Islet precursor cell (in vitro differentiated cells): Measurements from ENCODE around the gene PEX5L.
A peak's percentile ranks its signal among the peaks of the same experiment; 100 is the strongest.
"Not testable (repeated sequence)": the region's sequence is repeated elsewhere in the genome, so short reads cannot be mapped to it uniquely, and the experiment has no call there.

Experiments
- DNase-seq: peaks from one replicate; pipeline ENCODE4 v3.0.0-alpha.2; 2018

PEX5L gene, protein sequence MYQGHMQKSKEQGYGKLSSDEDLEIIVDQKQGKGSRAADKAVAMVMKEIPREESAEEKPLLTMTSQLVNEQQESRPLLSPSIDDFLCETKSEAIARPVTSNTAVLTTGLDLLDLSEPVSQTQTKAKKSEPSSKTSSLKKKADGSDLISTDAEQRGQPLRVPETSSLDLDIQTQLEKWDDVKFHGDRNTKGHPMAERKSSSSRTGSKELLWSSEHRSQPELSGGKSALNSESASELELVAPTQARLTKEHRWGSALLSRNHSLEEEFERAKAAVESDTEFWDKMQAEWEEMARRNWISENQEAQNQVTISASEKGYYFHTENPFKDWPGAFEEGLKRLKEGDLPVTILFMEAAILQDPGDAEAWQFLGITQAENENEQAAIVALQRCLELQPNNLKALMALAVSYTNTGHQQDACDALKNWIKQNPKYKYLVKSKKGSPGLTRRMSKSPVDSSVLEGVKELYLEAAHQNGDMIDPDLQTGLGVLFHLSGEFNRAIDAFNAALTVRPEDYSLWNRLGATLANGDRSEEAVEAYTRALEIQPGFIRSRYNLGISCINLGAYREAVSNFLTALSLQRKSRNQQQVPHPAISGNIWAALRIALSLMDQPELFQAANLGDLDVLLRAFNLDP

DNA sequence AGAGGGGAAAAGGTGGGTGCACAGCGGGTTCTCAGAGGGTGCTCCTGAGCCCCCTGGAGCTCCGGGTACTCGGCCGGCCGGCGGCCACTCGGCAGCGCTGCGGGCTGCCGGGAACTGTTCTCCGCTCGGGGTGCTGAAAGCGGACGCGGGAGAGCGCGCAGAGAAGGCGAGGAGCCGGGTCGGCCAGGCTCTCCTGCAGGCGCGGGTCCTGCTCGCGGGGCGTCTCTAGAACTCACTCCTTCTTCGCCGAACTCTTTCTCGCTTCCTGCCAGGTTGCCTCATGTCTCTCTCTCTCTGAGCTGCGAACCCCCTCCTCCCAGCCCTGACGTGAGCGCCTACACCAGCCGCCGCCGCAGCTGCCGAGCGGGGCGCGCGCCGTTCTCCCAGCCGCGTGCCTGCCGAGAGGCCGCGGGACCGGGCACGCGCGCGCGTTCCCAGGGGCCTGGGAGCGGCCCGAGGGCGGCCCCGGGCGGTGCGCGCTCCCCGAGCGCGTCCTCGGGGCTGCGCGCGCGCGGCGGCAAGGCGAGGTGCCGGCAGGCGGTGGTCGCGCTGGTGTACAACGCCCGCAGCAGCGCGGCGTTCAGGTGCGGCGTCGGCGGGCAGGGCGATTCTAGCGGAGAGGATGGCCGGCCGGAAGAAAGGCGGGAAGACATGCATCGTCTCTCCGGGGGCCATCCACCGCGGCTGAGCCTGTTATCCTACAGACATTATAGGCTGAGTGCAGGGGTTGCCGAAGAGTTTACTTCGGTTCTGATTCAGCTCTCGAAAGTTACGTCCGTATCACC, at the start of gene PEX5L:
TSS of gene PEX5L (minus strand) at position 267 of the 785 bp plus-strand sequence. CDS start 338 bp downstream, outside the sequence.
- DNase-seq = peak; percentile 90

DNA sequence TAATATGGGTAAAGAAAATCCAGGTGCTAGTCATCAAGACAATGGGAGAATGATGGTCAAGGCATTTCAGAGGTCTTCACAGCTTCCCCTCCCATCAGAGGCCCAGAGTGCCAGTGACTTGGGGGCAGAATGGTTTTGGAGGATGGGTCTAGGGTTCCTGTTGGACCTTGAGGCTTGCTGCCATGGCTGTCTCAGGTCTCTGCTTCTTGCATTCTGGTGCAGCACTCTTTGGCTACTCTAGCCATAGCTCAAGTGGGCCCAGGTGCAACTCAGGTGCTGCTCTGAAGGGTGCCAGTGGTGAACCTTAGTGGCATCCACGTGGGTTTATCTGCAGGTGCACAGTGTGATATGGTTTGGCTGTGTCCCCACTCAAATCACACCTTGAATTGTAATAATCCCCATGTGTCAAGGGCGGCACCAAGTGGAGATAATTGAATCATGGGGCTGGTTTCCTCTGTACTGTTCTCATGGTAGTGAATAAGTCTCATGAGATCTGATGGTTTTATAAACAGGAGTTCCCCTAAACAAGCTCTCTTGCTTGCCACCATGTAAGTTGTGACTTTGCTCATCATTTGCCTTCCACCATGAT, 48.5 kb upstream of the PEX5L start:
- no peak for DNase-seq

DNA sequence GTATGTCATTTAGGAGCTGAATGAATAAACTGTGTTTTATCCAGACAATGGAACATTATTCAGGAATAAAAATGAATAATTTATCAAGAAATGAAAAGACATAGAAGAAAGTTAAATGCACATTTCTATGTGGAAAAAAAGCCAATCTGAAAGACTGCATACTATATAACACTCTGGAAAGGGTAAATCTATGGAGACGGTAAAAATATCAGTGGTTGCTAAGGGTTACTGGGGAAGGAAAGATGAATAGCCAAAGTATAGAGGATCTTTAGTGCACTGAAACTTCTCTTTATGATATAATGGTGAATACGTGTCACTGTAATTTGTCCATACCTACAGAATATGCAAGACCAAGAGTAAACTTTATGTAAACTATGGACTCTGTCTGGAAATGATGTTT, 46.0 kb upstream of the PEX5L start:
- DNase-seq = no peak

DNA sequence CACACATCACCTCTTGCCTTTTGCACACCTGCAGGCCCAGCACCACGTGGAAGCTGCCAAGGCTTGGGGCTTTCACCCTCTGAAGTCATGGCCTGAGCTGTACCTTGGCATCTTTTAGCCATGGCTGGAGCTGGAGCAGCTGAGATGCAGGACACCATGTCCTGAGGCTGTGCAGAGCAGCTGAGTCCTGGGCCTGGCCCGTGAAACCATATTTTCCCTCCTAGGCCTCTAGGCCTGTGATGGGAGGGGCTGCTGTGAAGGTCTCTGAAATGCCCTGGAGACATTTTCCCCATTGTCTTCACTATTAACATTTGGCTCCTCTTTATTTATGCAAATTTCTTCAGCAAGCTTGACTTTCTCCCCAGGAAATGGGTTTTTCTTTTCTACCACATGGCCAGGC, 41.9 kb upstream of the PEX5L start:
- no peak for DNase-seq

DNA sequence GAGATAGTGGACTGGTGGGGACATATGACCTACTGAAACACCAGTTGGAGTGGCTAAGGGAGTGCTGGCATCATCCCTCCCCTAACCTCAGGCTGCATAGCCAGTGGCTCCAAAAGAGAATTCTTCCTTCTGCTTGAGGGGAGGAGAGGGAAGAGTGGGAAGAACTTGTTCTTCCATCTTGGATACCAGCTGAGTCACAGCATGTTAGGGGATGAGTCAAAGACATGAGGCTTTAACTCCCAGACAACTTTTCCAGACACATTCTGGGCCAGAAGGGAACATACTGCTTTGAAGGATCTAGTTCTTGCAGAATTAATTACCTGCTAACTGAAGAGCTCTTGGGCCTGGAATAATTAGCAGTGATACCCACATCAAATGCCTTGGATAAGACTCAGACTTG, 36.8 kb upstream of the PEX5L start:
- DNase-seq = peak; percentile 74

DNA sequence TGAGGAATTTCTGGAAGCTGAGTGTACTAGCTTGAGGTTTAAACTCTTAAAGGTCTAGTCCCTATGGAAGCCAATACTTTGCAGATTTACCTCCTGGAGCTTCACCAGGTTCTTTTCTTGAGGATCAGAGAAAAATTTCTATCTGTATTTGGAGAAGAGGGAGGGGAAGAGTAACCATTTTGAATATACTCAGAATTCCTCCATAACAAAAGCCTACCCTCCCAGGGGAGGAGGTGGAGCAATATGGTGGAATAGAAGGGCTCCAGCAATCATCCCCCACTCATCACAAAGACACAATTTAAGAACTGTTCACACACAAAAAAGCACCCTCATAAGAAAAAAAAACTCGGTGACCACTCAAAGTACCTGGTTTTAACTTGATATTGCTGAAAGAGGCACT, 36.0 kb upstream of the PEX5L start:
- no peak for DNase-seq

DNA sequence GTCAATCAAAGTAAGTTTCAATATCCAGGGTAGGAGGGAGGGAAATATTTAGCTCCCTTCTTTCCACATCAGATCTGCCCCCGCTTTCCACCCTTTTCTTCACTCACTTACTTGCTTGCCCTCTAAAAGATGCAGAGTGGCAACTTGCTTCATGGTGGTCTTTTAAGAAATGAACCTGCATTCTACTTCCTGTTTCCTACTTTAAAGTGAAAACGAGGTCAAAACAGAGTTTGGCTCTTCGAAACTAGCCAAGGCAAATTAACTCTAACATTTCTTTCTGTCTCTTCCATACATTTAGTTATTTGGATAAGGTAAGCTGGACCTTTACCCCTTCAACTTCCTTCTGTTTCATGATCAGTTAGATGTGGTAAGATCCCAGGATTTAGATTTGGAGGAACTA, 34.2 kb upstream of the PEX5L start:
- DNase-seq = no peak

DNA sequence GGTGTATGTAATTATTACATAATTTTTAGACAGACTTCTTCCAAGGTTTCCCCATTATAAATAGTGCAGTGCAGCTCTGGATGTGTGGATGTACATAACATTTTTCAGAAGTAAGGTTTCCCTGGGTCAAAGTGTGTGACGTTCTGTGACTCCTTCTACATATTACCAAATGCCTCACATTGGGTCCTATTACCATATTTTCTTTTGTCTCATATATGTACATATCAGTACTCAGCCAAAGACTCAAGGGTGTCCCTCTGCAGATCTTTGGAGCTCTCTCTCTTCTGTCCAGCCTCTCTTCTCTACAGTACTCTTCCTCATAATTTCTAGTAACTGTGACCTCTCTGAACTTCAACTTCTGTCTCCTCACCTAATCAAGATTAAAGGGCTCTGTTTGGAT, 31.3 kb upstream of the PEX5L start:
- DNase-seq = no peak

DNA sequence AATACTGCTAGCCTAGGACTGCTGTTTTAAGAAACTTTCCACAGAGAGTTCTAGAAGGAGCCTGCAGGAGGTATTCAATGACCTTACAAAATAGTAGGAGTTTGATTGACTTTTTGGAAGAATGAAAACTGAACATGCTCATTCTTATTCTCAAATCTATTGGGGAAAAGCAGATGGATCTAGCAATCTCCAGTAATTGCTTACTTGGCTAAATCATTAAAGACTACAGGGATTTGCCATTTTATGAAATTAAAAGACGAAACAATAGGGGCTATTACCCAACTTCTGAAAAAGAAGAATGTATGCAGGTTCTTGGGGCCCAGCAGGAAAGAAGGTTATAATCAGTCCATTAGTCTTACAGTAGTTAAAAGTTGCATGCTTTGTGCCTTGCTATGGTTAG, 29.9 kb upstream of the PEX5L start:
- no peak for DNase-seq

DNA sequence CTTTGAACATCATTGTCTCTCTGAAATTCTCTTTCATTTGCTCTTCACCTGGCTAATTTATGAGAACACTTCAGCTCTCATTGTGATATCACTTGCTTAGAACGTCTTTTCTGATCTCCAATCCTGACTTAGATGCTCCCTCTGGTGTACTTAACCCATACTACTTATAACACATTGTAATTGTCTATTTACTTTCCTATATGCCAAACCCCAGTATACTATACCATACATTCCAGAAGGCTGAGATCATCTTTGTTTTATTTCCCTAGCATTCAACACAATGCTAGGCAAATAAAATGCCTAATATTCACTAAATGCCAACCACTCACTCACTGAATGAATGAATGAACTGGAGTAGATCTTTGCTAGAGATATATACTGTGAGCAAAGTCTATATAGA, 27.0 kb upstream of the PEX5L start:
- no peak for DNase-seq

DNA sequence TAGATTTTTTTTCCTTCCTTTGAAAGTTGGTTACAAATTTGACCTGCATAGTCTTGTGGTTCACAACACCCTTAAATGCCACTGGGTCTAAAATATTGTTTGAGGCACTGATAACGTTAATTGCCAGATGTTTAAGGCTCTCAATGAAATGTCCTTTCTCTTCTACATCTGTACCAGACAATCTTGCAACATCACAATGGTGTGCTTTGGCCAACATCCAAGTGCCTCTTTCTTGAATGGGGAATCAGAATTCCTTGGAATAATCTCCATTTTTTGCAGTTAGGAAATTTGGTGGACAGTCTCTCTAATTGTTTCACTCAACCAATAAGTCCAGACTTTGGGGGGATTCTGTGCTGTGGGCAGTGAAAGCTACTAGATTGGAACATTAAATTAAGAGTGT, 26.0 kb upstream of the PEX5L start:
- DNase-seq = no peak

DNA sequence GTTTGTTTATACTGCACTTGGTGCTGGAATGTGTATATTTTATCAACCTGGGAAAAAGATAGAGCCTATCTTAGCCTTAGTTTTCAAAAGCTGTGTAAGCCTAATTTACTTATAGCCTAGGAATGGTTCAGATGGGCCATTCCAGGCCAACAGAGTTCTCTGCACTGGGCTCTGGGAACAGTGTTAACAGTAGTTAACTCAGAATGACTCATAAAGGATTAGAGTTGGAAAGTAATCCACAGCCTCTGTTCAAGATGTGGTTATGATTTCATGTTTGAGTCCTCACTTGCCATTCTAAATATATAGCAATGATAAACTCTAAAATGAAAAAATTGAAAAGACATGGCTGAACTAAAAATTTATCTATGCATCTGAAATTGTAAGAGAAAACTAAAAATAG, 22.6 kb upstream of the PEX5L start:
- DNase-seq = no peak

DNA sequence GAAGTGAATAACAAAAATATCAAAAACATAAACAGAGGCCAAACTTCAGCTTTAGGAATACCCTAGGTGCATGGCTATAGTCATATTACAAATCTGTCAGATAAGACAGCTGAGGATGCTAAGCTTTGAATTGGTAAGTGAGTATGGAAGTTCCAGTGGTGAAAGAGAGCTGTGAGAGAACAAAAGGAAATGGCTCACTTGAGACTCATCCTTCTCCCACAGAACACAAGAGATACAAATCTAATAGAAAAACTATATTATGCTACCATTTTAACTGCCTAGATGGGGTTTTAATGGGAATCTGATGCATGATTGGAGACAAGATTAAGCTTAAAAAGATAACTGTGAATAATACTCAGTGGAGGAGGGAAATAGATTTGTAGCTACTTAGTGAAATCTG, 21.5 kb upstream of the PEX5L start:
- no peak for DNase-seq

DNA sequence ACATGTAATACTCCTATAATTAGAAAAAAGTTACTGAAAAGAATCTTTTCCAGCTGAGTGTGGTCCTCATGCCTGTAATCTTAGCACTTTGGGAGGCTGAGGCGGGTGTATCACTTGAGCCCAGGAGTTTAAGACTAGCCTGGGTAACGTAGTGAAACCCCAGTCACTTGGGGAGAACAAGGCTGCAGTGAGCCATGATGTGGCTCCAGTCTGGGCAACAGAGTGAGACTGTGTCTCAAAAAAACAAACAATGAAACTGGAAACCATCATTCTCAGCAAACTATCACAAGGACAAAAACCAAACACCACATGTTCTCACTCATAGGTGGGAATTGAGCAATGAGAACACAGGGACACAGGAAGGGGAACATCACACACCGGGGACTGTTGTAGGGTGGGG, 18.9 kb upstream of the PEX5L start:
- DNase-seq = not testable (repeated sequence)

DNA sequence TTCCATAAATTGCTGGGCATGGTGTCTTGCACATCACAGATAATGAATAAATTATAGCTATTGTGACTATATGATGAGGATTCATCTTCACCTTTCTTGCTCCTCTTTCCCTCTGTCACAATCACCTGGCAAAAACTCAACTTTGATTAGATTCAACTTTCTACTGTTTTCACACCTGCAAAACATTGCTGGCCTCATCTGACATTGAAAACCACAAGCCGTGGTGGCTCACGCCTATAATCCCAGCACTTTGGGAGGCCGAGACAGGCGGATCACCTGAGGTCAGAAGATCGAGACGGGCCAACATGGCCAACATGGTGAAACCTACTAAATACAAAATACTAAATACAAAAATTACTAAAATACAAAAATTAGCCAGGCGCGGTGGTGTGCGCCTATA, 12.7 kb upstream of the PEX5L start:
- DNase-seq = no peak

DNA sequence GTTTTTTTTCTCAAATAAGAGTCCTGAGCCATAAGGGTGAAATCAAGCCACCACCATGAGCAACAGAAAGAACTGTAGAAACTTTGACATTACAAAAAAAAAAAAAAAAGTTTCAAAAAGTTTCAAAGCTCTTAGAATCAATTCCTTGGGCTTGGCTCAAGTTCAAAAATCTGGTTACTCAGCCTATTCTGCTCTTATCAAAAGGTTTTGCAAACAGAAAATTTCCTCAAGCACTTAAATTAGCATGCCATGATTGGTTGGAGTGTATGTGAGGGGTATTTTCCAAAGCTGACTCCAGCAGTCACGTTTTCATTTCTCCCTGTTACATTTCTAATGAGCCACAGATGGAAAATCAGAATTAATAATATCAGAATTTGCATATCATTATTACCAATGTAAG, 12.1 kb upstream of the PEX5L start:
- DNase-seq = no peak

DNA sequence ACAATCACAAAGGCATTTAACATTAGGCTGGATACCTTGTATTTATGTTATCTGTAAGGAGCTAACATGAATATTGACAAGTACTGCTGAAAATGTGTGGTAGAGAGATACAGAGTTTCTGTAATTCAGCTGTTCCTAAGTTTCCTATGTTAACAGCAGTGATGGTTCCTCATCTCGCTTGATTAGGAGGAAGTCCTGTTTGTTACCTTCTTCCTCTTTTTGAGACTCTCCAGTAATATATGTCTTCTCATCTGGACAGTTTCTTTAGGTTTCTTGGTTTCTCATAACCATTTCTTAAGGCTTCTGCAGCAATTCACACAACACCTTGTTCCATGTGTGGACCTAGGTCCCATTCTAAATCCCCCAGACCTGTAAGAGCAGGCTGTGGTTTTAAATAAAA, 11.4 kb upstream of the PEX5L start:
- DNase-seq = no peak

DNA sequence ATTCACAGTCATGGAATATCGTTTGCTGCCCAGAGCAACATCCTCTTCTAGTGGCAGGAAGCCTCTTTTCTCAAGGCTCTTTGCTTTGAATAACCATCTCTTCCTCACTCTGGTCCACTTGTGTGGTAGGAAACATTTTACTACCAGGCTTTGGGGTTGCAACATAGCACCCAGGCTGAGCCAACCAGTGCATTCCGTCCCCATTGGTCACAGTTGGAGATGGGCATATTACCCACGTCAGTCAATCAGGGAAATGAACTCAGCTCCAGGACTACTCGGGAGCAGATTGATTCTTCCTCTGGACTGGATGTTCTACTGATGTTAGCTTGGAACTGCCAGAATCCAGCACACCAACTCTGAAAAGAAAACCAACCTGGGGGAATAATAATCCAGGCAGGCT, 4.2 kb upstream of the PEX5L start:
- DNase-seq = no peak

DNA sequence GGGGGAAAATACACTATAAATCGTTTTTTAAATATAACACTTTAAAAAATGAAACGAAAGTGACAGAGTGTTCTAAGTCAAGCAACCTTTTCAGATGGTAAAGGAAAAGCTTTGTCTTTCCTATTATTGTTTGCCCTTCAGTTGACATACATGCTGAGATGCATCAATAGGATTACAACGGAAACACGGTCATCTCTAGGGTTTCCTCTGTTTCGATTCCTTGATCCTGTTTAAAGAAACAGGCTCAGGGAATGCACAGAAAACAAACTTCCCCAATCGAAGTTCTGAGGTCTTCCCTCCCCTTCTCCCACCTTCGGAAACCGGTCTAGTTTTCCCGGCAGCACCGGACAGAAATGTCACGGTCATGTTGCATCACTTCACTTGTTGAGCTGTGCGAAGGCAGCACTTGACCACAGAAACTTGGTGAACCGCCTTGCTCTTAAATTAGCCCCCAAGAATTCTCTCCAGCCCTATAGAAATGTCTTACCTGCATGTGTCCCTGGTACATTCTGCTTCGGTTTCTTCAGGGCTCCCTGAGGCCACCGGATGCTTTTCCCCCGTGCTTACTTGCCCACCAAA, 556 bp downstream of the PEX5L start:
- no peak for DNase-seq

DNA sequence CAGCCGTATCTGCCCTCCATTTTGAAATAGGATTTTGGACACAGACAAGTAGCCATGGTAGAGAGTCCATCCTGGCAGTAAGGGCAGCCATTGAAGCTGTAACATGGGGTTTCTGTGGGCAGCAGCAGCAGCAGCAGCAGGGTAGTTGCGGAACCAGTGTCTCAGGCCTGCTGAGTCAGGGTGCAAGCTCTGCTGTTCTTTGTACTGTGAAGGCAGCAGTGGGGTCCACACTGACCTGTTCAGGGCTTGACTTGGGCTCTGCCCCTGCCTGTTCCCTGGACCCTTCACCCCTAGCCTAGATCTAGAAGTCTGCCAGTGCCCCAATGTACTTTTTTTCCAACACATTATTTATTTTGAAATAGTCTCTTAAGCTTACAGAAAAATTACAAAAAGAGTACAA, 9.7 kb downstream of the PEX5L start:
- DNase-seq = no peak

DNA sequence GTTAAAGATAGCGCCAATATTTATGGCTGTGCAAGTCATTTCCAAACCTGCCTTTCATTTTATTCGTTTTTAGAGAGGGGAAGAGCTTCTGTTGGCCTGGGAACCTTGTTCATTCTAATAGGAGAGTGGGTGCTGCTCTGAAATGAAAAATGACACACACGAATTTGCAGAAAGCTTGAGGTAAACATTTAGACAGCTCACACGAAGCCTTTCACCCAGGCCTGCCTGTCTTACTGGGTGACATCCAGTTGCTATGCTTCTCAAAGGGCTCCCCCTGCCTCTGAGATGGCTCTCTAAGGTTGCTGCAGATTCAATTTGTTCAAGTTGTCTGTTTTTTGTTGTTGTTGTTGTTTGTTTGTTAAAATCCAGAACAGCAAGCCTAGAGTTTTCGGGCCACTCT, 18.2 kb downstream of the PEX5L start:
- DNase-seq = no peak

DNA sequence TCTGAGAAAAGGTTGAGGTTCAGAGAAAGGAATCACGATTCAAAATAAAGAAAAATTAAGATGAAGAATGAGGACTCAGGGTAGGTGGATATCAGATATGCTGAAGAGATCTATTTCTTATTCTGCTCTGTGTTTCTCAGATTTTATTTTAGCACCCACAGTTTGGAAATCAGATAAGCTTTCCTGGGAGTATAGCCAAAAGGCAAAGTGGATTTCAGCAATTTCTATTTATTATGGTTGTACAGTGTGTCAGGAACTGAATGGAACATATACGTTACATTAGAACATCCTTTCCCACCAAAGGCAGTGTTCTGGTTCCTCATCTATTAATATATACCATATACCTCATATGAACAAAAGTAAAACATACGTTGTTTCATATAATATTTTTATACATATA, 18.9 kb downstream of the PEX5L start:
- no peak for DNase-seq

DNA sequence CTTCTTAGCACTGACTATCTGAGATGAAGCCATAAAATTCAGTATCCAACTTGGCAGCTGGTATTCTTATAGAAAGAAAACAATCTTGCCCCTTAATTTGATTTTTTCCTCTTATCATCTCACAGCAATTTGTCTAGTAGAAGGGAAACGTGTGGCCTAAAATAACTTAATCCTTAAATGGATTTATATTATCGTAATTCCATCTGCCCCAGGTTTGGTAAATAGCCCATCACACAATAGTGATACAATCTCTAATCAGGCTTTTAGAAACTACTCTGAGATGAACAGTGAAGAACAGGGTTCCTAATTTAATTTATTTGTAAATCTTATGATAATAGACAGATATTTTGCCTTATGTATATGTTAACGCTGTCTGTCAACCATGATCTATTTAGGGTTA, 24.8 kb downstream of the PEX5L start:
- no peak for DNase-seq
